ENCODE measurements around the gene DOP1A. TPM values are rescaled to one million over a fixed set of nuclear protein-coding genes. Genes with fewer than 3 reads are reported as not detected.

The DOP1A gene
- total RNA-seq, 1 donor from 2014 or later = 20.0 TPM

- TF ChIP-seq, protein P1, sequence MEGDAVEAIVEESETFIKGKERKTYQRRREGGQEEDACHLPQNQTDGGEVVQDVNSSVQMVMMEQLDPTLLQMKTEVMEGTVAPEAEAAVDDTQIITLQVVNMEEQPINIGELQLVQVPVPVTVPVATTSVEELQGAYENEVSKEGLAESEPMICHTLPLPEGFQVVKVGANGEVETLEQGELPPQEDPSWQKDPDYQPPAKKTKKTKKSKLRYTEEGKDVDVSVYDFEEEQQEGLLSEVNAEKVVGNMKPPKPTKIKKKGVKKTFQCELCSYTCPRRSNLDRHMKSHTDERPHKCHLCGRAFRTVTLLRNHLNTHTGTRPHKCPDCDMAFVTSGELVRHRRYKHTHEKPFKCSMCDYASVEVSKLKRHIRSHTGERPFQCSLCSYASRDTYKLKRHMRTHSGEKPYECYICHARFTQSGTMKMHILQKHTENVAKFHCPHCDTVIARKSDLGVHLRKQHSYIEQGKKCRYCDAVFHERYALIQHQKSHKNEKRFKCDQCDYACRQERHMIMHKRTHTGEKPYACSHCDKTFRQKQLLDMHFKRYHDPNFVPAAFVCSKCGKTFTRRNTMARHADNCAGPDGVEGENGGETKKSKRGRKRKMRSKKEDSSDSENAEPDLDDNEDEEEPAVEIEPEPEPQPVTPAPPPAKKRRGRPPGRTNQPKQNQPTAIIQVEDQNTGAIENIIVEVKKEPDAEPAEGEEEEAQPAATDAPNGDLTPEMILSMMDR (IDR thresholded peaks at IDR 0.05; ENCODE audit: unreplicated experiment) = no peak
- Mint-ChIP-seq H3K27ac (ENCODE audit: unreplicated experiment) (no peak overlapping the region), H3K4me1 (ENCODE audit: unreplicated experiment) (no peaks in the 10 kb centered on the region), H3K27me3 (ENCODE audit: unreplicated experiment) (no peaks in the 10 kb centered on the region), H3K36me3 (ENCODE audit: low read depth, unreplicated experiment) (peaks cover 4% of the 10 kb centered on the region), H3K4me3 (ENCODE audit: unreplicated experiment) (no peak overlapping the region), H3K9me3 (ENCODE audit: unreplicated experiment) (no peaks in the 10 kb centered on the region)
- no peak for DNase-seq (ENCODE audit: low spot score)
Observed at GRCh38 chr6:83153883-83154521, 86.5 kb downstream of the DOP1A start.

DNA sequence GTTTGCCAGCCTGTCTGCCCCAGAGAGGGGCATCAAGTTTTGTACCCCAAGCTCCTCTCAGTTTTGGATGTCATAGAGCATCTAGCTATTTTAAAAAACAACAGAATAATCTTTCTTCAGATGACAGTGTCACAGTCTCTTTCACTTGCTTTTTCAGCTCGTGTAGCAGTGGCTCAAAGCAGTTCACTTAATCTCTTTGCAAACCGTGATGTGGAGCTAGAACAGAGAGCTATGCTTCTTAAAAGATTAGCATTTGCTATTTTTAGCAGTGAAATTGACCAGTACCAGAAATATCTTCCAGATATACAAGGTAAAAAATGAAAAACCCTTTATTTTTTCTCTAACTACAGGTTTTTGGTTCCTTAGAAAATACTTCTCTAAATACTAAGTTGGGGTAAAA, 88.3 kb downstream of the DOP1A start:
- DNase-seq (ENCODE audit: low spot score) = no peak
- no peaks in the 10 kb centered on the region for H3K4me1 Mint-ChIP-seq (ENCODE audit: unreplicated experiment)
- no peak overlapping the region for H3K27ac Mint-ChIP-seq (ENCODE audit: unreplicated experiment)
- H3K9me3 Mint-ChIP-seq (ENCODE audit: unreplicated experiment) = no peaks in the 10 kb centered on the region
- TF ChIP-seq, protein P1 (IDR thresholded peaks at IDR 0.05; ENCODE audit: unreplicated experiment) = no peak
- H3K27me3 Mint-ChIP-seq (ENCODE audit: unreplicated experiment) = no peaks in the 10 kb centered on the region
- H3K36me3 Mint-ChIP-seq (ENCODE audit: low read depth, unreplicated experiment) = peaks cover 4% of the 10 kb centered on the region
- no peak overlapping the region for H3K4me3 Mint-ChIP-seq (ENCODE audit: unreplicated experiment)

DNA sequence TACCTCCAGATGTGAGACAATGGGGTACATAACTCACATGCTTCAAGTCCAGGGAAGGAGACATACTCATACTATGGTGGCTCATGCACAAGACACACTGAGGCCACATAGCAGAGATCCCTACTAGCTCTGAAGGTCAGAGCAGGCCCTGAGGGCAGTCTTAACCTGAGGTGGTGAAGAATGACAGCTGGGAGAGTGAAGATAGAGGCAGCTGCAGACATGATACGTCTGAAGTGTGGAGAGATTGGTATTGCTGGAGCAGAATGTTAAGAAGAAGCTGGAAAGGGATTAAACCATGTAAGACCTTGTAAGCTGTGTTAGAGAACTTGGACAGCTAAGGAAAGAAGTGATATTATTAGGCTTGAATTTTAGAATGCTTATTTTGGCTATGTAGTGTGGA, 92.7 kb downstream of the DOP1A start:
- H3K27me3 Mint-ChIP-seq (ENCODE audit: unreplicated experiment) = no peaks in the 10 kb centered on the region
- peaks cover 4% of the 10 kb centered on the region for H3K36me3 Mint-ChIP-seq (ENCODE audit: low read depth, unreplicated experiment)
- DNase-seq (ENCODE audit: low spot score) = no peak
- no peak overlapping the region for H3K4me3 Mint-ChIP-seq (ENCODE audit: unreplicated experiment)
- no peaks in the 10 kb centered on the region for H3K9me3 Mint-ChIP-seq (ENCODE audit: unreplicated experiment)
- no peaks in the 10 kb centered on the region for H3K4me1 Mint-ChIP-seq (ENCODE audit: unreplicated experiment)
- no peak overlapping the region for H3K27ac Mint-ChIP-seq (ENCODE audit: unreplicated experiment)
- TF ChIP-seq, protein P1 (IDR thresholded peaks at IDR 0.05; ENCODE audit: unreplicated experiment) = no peak

GRCh38 chr6:83167726-83168278, 100.3 kb downstream of the DOP1A start:
- no peaks in the 10 kb centered on the region for H3K4me1 Mint-ChIP-seq (ENCODE audit: unreplicated experiment)
- TF ChIP-seq, protein P1 (IDR thresholded peaks at IDR 0.05; ENCODE audit: unreplicated experiment) = no peak
- DNase-seq (ENCODE audit: low spot score) = no peak
- peaks cover 11% of the 10 kb centered on the region for H3K36me3 Mint-ChIP-seq (ENCODE audit: low read depth, unreplicated experiment)
- H3K27me3 Mint-ChIP-seq (ENCODE audit: unreplicated experiment) = no peaks in the 10 kb centered on the region
- no peak overlapping the region for H3K27ac Mint-ChIP-seq (ENCODE audit: unreplicated experiment)
- H3K4me3 Mint-ChIP-seq (ENCODE audit: unreplicated experiment) = no peak overlapping the region
- no peaks in the 10 kb centered on the region for H3K9me3 Mint-ChIP-seq (ENCODE audit: unreplicated experiment)

DNA sequence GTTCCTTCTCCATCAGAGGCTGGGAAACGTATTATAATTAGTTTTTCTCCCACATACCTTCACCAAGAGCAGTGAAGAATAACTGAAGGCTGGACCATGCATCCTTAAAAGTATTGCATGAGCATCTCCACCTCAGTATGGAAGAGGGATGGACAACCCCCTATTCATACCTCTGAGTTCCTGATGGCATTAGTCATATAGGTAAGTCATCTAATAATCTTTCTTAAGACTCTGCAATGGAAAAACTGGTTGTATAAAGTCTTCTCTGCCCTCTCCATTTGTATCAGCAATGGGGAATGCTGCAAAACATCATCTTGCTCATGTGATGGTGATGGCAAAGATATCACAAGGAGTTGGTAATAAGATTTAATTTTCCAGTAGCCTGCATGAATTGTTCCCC, 101.1 kb downstream of the DOP1A start:
- TF ChIP-seq, protein P1 (IDR thresholded peaks at IDR 0.05; ENCODE audit: unreplicated experiment) = no peak
- no peaks in the 10 kb centered on the region for H3K27me3 Mint-ChIP-seq (ENCODE audit: unreplicated experiment)
- no peak overlapping the region for H3K4me3 Mint-ChIP-seq (ENCODE audit: unreplicated experiment)
- H3K36me3 Mint-ChIP-seq (ENCODE audit: low read depth, unreplicated experiment) = peaks cover 11% of the 10 kb centered on the region
- no peak overlapping the region for H3K27ac Mint-ChIP-seq (ENCODE audit: unreplicated experiment)
- H3K4me1 Mint-ChIP-seq (ENCODE audit: unreplicated experiment) = no peaks in the 10 kb centered on the region
- no peak for DNase-seq (ENCODE audit: low spot score)
- no peaks in the 10 kb centered on the region for H3K9me3 Mint-ChIP-seq (ENCODE audit: unreplicated experiment)
